ENCODE data around the gene PHF2.

The PHF2 gene

GRCh38 chr9:93603011-93603410 lies 26.6 kb downstream of the PHF2 start:
- DNase-seq, result no peak

GRCh38 chr9:93603906-93604326 lies 27.5 kb downstream of the PHF2 start:
- DNase-seq, result no peak

- no peak for DNase-seq
Measured at GRCh38 chr9:93606187-93606586, 29.8 kb downstream of the PHF2 start.

GRCh38 chr9:93610206-93610605 lies 33.8 kb downstream of the PHF2 start:
- no peak for DNase-seq

GRCh38 chr9:93612052-93612795 lies 35.8 kb downstream of the PHF2 start:
- DNase-seq, result no peak

GRCh38 chr9:93612796-93613154 lies 36.4 kb downstream of the PHF2 start:
- no peak for DNase-seq

GRCh38 chr9:93613174-93613573 lies 36.8 kb downstream of the PHF2 start:
- DNase-seq, result no peak

- DNase-seq, result no peak
Measured at GRCh38 chr9:93613791-93614190, 37.4 kb downstream of the PHF2 start.

GRCh38 chr9:93614830-93615468 lies 38.6 kb downstream of the PHF2 start:
- DNase-seq, result no peak

GRCh38 chr9:93616044-93616443 lies 39.7 kb downstream of the PHF2 start:
- DNase-seq, result no peak

- no peak for DNase-seq
Measured at GRCh38 chr9:93617273-93617672, 40.9 kb downstream of the PHF2 start.

- DNase-seq, result no peak
Measured at GRCh38 chr9:93619272-93619775, 42.9 kb downstream of the PHF2 start.

GRCh38 chr9:93620041-93620506 lies 43.7 kb downstream of the PHF2 start:
- no peak for DNase-seq

GRCh38 chr9:93620881-93621820 lies 44.8 kb downstream of the PHF2 start:
- DNase-seq, result no peak

GRCh38 chr9:93621922-93622321 lies 45.5 kb downstream of the PHF2 start:
- DNase-seq, result no peak

GRCh38 chr9:93622691-93623090 lies 46.3 kb downstream of the PHF2 start:
- DNase-seq, result no peak

- DNase-seq, result no peak
Measured at GRCh38 chr9:93623753-93624152, 47.4 kb downstream of the PHF2 start.

- DNase-seq, result no peak
Measured at GRCh38 chr9:93624431-93624834, 48.0 kb downstream of the PHF2 start.

- DNase-seq, result no peak
Measured at GRCh38 chr9:93624977-93625376, 48.6 kb downstream of the PHF2 start.

GRCh38 chr9:93629920-93630319 lies 53.5 kb downstream of the PHF2 start:
- no peak for DNase-seq

- DNase-seq, result no peak
Measured at GRCh38 chr9:93630806-93631411, 54.5 kb downstream of the PHF2 start.

GRCh38 chr9:93633492-93634221 lies 57.3 kb downstream of the PHF2 start:
- no peak for DNase-seq
